Measurements from ENCODE around the gene LAMA5. TPM values are rescaled to one million over a fixed set of nuclear protein-coding genes. Genes with fewer than 3 reads are reported as not detected.
A peak's percentile ranks its signal among the peaks of the same experiment; 100 is the strongest.

The LAMA5 gene
- total RNA-seq, 1 experiment from 2014 or later: 321 TPM

- Histone ChIP-seq H2AFZ (ENCODE audit: low read depth, low read length, poor library complexity, severe bottlenecking) (no peak overlapping the region), H3K4me2 (ENCODE audit: low read length) (peak overlapping the region; percentile 97), H3K79me2 (ENCODE audit: insufficient read depth, low read length) (peaks cover 48% of the 10 kb centered on the region), H3K4me1 (ENCODE audit: control insufficient read depth in 1 of 2, insufficient read depth in 2 of 2, low read length in 2 of 2) (peaks cover 17 to 40% of the 10 kb centered on the region in 2 experiments), H3K9ac (ENCODE audit: low read length) (peak overlapping the region; percentile 94), H3K36me3 (ENCODE audit: control insufficient read depth in 1 of 2, insufficient read depth in 2 of 2, low read length in 2 of 2) (peaks cover 23 to 50% of the 10 kb centered on the region in 2 experiments), H3K9me2 (ENCODE audit: insufficient read depth) (no peaks in the 10 kb centered on the region), H3K4me3 (replicated peaks in 1 of 2; ENCODE audit: low read depth in 1 of 2, low read length in 2 of 2) (0 out of 4 replicates have a peak overlapping the region, but pooled peaks of 1 of the 2 experiments have one; percentile 99), H3K9me3 (ENCODE audit: control insufficient read depth in 1 of 2, insufficient read depth in 1 of 2, low read depth in 1 of 2, low read length in 2 of 2) (no peaks in the 10 kb centered on the region), H3K27ac (ENCODE audit: low read depth, low read length) (peak overlapping the region; percentile 95), H4K20me1 (ENCODE audit: insufficient read depth) (peaks cover 21% of the 10 kb centered on the region; the same call in 1 of the 2 replicates), H3K27me3 (ENCODE audit: insufficient read depth, low read length) (no peaks in the 10 kb centered on the region)
- TSS peak; percentile 51 for BruUV-seq (replicated peaks)
- intact Hi-C loops (cut with micrococcal nuclease): loop anchor here (10.0 kb wide), 1 partner anchor 500 kb away; the partner anchor contains the start of gene OGFR
- CTCF ChIA-PET: interaction anchor here (1.0 to 1.4 kb wide), 2 partner anchors 70 to 81 kb away, joined by 3 read pairs; partner anchors contain the start of gene RPS21
- POLR2A ChIA-PET: no interaction called here
- RAD21 ChIA-PET (ENCODE audit: low non-redundant PET in 1 of 2, low total read pairs in 2 of 2, uncharacterized antibody in 2 of 2, unreplicated experiment in 2 of 2): no interaction called here
- ATAC-seq: no peak
- DNase-seq (ENCODE audit: low read depth, low spot score): no peak
- TF ChIP-seq SP1 (IDR thresholded peaks at IDR 0.05; ENCODE audit: low read depth) (no peak), EGR1 (IDR thresholded peaks at IDR 0.05; ENCODE audit: low read depth) (no peak), CEBPB (IDR thresholded peaks at IDR 0.05; ENCODE audit: low read depth) (no peak), JUND (IDR thresholded peaks at IDR 0.05) (no peak), ZNF274 (IDR thresholded peaks at IDR 0.05; ENCODE audit: low read depth, low read length) (no peak), ZFX (IDR thresholded peaks at IDR 0.05) (no peak)
These were observed 61.9 kb downstream of the LAMA5 start for GRCh38 chr20:62305149-62305764.

GRCh38 chr20:62304331-62305148 is 62.6 kb downstream of the LAMA5 start:
- Histone ChIP-seq H3K9me2 (ENCODE audit: insufficient read depth) (no peaks in the 10 kb centered on the region), H3K36me3 (ENCODE audit: control insufficient read depth in 1 of 2, insufficient read depth in 2 of 2, low read length in 2 of 2) (peaks cover 23 to 50% of the 10 kb centered on the region in 2 experiments), H3K4me3 (replicated peaks in 1 of 2; ENCODE audit: low read depth in 1 of 2, low read length in 2 of 2) (peak overlapping the region; percentile 95 to 99), H3K9me3 (ENCODE audit: control insufficient read depth in 1 of 2, insufficient read depth in 1 of 2, low read depth in 1 of 2, low read length in 2 of 2) (no peaks in the 10 kb centered on the region), H3K27ac (ENCODE audit: low read depth, low read length) (peak overlapping the region; percentile 95), H2AFZ (ENCODE audit: low read depth, low read length, poor library complexity, severe bottlenecking) (no peak overlapping the region), H3K4me1 (ENCODE audit: control insufficient read depth in 1 of 2, insufficient read depth in 2 of 2, low read length in 2 of 2) (peaks cover 17 to 40% of the 10 kb centered on the region in 2 experiments), H4K20me1 (ENCODE audit: insufficient read depth) (peaks cover 21% of the 10 kb centered on the region; the same call in 1 of the 2 replicates), H3K9ac (ENCODE audit: low read length) (peak overlapping the region; percentile 94), H3K4me2 (ENCODE audit: low read length) (peak overlapping the region; percentile 97), H3K79me2 (ENCODE audit: insufficient read depth, low read length) (peaks cover 48% of the 10 kb centered on the region), H3K27me3 (ENCODE audit: insufficient read depth, low read length) (no peaks in the 10 kb centered on the region)
- ChIA-PET POLR2A (no interaction called here), CTCF (interaction anchor here (1.0 to 1.4 kb wide), 2 partner anchors 71 to 82 kb away, joined by 3 read pairs; partner anchors contain the start of gene RPS21), RAD21 (ENCODE audit: low non-redundant PET in 1 of 2, low total read pairs in 2 of 2, uncharacterized antibody in 2 of 2, unreplicated experiment in 2 of 2) (no interaction called here)
- no peak for TF ChIP-seq POLR2A (IDR thresholded peaks at IDR 0.05; ENCODE audit: borderline replicate concordance, extremely low read depth, insufficient read depth, insufficient read length)
- TF ChIP-seq POLR2AphosphoS5 (IDR thresholded peaks at IDR 0.05; ENCODE audit: low read depth, low read length): 0 out of 2 replicates have a peak, but pooled peaks have one; percentile 8
- intact Hi-C loops (cut with micrococcal nuclease): loop anchor here (5.0 to 10.0 kb wide), 3 partner anchors 63 to 500 kb away; partner anchors contain the start of genes LAMA5 and OGFR
- DNase-seq (ENCODE audit: low read depth, low spot score): no peak
- BruUV-seq (replicated peaks): no TSS peak
- ATAC-seq: no peak
